GM18858 (cell line): ENCODE results near the gene ATP8A1.
A peak's percentile ranks its signal among the peaks of the same experiment; 100 is the strongest.
"Not testable (repeated sequence)": the region's sequence is repeated elsewhere in the genome, so short reads cannot be mapped to it uniquely, and the experiment has no call there.

ENCODE experiments used
- ATAC-seq: cut with Tn5 transposase; IDR thresholded peaks from one replicate; pipeline ENCODE4 v1.9.1; 2021; ENCODE audit not compliant: unreplicated experiment

The ATP8A1 gene

GRCh38 chr4:42474406-42474805 lies 182.5 kb downstream of the ATP8A1 start:
- no peak for ATAC-seq

- no peak for ATAC-seq
Observed at GRCh38 chr4:42473071-42473684, 183.7 kb downstream of the ATP8A1 start.

GRCh38 chr4:42471896-42472295 lies 185.0 kb downstream of the ATP8A1 start:
- ATAC-seq, result no peak

DNA sequence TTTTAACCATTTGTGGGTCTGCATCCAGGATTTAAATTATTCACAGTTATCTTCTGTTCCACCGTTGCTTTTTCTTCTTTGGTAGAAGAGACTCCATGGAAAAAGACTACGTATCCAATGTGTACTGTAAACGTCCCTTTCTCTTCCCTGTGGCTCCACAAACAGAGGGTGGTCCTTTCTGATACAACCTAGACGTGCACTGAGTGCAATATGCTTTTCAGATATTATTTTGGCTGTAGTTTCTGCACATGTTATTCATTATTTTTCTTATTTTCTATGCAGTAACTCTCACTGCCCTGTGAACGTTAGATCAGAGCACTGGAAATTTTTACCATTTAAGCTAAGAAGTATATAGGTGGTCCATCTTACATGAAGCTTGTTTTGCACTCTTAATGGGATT lies 186.9 kb downstream of the ATP8A1 start:
- no peak for ATAC-seq

- not testable (repeated sequence) for ATAC-seq
Observed at GRCh38 chr4:42467777-42468176, 189.1 kb downstream of the ATP8A1 start.

DNA sequence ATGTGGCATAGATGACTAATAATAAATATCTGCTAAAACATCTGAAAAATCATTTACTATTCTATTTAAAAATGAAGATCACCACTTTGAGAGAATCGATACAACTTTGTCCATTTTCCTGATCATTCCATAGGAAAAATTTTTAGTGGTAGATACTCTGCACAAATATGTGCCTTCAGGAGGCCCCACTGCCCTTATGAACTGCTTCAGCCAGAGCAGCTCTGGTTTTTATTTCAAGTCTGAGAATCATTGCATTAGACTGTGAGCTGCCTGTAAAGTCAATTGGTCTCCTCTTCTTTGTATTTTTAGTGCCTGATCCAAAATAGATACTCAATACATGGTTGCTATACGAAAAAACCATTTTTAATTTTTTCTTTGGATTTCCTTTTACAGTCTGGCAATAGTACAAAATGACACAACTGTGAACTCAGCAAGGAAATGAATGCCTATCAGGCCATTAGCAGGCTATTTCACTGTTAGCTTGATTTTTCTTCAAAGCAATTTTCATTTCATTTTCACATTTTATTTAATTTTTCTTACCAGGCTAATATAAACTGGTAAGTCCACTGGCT lies 190.5 kb downstream of the ATP8A1 start:
- ATAC-seq, result no peak

DNA sequence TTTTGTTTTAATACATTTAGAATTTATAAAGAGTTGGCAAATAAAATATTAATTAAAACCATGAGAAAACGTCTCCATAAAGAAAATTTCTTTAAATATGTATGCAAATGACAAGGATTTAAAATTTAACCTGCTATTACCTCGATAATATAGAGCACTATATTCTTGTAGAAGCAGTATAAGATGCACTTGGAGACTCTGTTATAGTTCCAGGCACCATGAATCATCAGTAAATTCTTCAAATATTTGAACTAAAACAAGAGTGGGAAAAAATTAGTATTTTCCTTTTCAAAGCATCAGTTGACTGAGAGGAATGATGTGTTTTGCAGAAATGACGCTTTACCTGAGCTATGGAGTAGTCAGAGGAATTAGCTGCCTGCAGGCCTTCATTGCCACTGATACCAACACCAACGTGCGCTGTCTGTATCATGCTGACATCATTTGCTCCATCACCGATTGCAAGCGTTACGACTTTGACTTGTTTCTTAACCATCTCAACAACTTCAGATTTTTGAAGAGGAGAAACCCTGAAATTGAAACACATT lies 192.3 kb downstream of the ATP8A1 start:
- no peak for ATAC-seq

DNA sequence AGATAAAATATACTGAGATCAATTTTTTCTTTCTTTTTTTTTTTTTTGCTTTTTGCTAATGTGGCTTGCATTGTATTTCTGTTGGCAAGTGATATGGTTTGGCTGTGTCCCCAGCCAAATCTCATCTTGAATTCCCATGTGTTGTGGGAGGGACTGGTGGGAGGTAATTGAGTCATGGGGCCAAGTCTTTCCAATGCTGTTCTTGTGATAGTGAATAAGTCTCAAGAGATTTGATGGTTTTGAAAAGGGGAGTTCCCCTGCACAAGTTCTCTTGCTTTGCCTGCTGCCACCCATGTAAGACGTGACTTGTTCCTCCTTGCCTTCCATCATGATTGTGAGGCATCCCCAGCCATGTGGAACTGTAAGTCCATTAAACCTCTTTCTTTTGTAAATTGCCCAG lies 195.7 kb downstream of the ATP8A1 start:
- not testable (repeated sequence) for ATAC-seq

DNA sequence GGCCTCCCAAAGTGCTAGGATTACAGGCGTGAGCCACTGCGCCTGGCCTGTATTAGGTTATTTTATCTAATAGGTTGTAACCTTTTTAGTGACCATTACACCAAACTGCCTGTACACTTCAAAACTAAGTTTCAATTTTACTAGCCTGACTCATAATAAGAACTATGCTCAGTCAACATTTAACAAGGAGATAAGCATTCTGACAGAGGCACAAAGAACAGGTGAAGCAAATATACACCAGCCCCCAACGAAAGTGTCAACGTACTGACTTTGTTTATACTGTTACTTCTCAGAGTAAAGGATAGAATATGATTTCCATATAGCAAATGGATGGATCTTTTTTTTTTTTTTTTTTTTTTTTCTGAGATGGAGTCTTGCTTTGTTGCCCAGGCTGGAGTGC lies 196.9 kb downstream of the ATP8A1 start:
- peak; percentile 100 for ATAC-seq

- no peak for ATAC-seq
Observed at GRCh38 chr4:42458657-42459056, 198.2 kb downstream of the ATP8A1 start.

- ATAC-seq, result no peak
Observed at GRCh38 chr4:42454755-42455420, 202.0 kb downstream of the ATP8A1 start.

DNA sequence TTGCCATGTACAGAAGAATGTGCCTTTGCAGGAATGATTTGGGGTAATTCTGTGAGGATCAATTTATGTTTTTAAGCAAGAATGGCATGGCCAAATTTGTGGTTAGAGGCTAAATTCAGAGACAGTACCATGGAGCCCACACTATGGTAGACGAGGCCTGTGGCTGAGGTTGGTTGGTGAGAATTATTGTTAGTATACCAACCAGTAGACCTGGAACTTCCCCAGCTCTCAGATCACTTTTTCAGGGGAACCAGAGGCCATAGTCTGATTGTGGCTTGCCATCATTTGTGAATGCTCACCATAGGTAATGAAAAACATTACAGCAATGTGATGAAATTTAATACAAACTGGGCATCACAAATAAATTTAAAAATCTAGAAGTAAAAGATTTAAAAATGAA lies 203.3 kb downstream of the ATP8A1 start:
- ATAC-seq, result no peak

- no peak for ATAC-seq
Observed at GRCh38 chr4:42452823-42453222, 204.1 kb downstream of the ATP8A1 start.

GRCh38 chr4:42446823-42447222 lies 210.1 kb downstream of the ATP8A1 start:
- no peak for ATAC-seq

GRCh38 chr4:42445038-42445437 lies 211.9 kb downstream of the ATP8A1 start:
- ATAC-seq, result no peak

- no peak for ATAC-seq
Observed at GRCh38 chr4:42442601-42443000, 214.3 kb downstream of the ATP8A1 start.

- no peak for ATAC-seq
Observed at GRCh38 chr4:42440083-42440482, 216.8 kb downstream of the ATP8A1 start.

- no peak for ATAC-seq
Observed at GRCh38 chr4:42436928-42437565, 219.9 kb downstream of the ATP8A1 start.

DNA sequence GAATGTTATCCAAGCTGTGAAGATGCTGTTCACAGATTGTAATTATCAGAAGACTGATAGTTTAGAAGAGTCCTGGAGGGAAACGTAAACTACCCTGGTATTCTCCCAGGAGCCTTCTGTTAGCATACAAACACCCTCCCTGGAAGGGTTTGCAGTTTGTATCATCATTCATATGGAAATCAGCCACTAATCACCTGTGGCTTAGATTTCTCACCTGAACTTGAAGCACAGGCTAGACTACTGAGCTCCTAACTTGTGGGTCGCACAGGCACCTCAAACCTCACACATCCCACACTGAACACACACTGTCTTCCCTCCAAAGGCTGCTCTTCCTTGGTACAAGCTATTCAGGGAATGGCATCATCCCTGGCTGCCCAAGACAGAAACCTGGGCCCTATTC lies 228.9 kb downstream of the ATP8A1 start:
- no peak for ATAC-seq

GRCh38 chr4:42425146-42426065 lies 231.5 kb downstream of the ATP8A1 start:
- no peak for ATAC-seq

- ATAC-seq, result no peak
Observed at GRCh38 chr4:42420140-42420539, 236.8 kb downstream of the ATP8A1 start.
